Activated CD4-positive, alpha-beta T cell treated with anti-CD3 and anti-CD28 coated beads, Interleukin-2, amount 50 U/mL, for 1 hour (primary cell): ENCODE measurements around the gene RNF144B.
"Not testable (repeated sequence)": the region's sequence is repeated elsewhere in the genome, so short reads cannot be mapped to it uniquely, and the experiment has no call there.

ENCODE experiments used
- DNase-seq: peaks from one replicate; pipeline ENCODE4 v3.0.0-alpha.2; 2020

Gene RNF144B

DNA sequence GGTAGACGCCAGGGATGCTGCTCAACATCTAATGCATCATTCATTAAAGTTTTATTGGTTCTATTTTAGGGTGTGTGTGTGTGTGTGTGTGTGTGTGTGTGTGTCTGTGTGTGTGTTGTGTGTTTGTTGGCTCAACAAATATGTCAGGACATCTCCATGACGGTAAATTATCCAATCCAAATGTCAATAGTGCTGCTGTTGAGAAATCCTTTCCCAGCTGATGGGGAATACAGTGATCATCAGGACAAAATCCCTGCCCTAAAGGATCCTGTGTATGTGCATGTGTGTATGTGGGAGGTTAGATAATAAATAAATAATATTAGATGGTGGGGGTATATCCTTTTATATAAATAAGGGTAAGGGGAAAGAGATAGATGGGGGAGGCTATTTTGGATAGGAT is 59.6 kb downstream of the RNF144B start:
- DNase-seq = no peak

DNA sequence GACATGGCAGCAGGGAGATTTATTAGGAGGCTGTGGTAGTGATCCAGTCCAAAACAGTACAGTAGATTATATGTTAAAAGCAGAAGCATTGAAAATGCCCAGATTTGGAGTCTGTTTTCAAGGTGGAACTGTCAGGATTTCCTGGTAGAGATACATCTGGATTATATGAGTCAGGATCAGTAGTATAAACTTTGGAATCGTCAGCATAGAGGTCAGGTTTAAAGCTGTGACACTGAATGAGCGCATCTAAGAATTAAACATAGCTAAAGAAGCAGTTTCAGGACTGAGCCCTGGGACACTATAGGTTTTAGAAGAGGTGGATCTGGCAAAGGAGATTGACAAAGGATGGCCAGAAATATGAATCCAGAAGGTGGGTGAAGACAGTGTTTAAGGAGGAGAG is 60.4 kb downstream of the RNF144B start:
- no peak for DNase-seq

DNA sequence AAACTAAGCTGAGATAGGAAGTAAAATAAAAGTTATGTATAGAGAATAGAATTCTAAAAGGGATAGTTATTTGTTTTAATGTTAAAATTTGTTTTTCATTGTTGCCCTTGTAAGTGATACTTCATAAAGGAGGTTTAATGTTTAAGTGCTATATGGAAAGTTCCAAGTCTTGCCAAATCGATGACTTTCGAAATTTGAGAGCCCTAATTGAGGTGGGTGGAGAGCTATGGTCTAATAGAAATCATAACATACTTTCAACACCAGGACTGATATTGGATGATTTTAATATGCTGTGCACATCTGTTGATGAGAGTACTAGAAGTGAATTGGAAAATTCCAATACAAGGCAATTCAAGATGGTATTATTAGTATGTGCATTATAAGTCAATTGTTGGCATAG is 64.6 kb downstream of the RNF144B start:
- no peak for DNase-seq

DNA sequence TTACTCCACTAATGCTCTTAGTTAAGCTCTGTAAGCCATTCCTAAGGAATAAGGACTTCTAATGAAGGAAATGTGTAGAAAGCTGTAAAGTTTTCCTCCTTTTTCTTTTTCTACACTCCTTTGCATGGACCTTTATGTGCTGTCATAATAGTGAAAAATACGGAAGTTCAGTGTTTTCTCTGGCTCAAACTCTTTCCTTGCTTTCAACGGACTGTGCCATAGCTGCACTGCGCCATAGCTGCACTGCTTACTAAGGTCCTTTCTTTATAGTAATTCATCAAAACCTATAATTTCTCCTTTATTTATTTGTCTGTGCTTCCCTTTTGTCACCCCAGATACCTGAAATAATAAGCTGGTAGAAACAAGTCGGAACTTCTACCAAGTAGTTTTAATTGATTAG is 67.3 kb downstream of the RNF144B start:
- DNase-seq = no peak

DNA sequence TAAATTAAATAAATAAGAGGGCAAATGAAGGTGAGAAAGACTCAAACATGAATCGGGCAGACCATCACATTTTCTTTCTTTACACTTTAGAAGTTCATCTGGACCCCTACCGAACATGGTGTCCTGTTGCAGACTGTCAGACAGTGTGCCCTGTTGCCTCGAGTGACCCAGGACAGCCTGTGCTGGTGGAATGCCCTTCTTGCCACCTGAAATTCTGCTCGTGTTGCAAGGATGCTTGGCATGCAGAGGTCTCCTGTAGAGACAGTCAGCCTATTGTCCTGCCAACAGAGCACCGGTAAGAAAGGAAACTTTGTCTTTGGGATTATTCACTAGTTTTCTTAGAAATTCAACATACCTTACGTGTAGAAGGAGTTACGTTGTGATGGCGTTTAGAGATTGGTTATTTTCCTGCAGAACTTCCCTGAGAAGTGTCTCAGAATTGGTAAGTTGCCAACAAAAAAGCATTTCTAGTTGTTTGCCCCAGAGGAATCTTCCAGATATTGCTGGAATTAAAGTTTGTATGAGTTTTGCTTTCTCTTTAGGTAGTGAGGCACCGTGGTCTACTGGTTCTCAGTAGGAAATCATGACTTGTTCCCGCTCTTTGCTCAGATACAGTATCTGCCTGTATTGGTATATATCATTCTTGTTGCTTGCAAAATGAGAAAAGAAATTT is 70.1 kb downstream of the RNF144B start:
- no peak for DNase-seq

DNA sequence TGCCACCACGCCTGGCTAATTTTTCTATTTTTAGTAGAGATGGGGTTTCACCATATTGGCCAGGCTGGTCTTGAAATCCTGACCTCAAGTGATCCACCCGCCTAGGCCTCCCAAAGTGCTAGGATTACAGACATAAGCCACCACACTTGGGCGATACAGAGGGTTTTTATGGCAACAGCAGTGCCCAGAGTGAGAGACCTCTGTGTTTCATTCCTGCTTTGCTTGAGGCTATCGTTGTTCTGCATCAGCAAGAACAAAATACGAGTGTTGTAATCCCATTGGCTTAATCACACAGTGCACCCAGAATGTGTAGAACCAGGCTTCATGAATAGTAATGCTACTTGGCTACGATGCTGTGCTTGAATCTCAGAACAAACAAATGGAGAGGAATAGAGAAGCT is 70.9 kb downstream of the RNF144B start:
- DNase-seq = not testable (repeated sequence)

DNA sequence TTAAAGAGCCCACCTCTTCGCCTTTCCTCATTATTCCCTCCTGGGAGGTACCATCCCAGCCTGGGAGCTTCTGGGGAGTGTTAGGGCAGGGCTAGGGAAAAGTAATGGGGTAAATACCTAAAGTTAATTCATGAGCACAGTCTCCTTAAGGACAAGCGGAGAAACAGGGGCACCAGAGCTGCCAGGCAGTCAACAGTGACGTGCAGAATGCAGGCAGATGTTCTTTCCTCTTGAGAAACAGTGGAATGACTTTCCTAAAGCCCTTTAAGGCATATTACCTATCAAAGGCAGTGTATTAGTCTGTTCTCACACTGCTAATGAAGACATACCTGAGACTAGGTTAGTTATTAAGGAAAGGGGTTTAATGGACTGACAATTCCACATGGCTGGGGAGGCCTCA is 76.3 kb downstream of the RNF144B start:
- DNase-seq = no peak

DNA sequence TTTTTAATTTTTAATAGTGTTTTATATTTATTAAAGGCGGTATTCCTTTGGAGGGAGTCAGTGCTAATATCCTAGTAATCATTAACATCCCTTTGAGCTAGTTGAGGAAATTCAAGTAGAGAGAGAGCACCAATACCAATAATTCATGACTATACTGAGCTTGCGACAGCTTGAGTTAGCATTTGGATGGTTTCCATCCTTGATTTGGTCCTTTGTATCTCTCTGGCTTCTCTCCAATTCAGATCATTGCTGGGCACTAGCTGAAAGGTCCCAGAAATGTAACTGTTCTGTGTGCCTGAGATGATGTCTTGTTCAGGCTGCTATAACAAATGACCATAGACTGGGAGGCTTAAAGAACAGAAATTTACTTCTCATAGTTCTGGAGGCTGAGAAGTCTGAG is 77.0 kb downstream of the RNF144B start:
- DNase-seq = no peak

DNA sequence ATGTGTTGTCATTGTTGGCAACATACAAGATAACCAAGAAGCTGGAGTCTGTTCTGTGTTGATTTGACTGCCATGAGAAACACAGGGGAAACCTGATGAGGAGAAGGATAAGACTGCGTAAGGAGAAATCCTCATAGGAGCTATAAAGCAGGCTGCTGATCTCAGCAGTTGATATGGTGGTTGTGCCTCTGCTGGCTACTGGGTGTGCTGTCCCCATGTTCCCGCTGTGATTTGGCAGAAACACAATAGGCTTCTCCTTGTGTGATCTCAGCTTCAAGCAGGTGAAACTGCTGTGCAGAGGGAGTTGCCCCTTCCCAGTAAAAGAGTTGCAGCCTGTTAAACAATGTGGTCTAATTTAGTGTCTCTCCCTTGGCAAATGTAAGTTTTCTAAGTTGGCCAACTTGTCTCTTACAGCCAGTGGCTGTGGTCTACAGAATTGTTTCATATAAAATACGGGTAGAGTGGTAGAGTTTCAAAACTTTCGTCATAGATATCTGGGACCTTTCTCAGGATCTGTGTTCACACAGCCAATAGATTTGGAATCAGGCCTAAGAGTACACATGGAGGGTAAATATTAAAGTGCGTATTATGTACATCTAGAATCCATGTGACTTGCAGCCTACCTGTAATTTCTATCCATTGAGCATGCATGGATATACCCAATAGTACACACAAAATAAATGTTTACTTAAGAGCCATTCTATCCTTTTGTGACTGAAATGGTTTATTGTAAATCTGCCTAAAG is 78.4 kb downstream of the RNF144B start:
- DNase-seq = no peak

DNA sequence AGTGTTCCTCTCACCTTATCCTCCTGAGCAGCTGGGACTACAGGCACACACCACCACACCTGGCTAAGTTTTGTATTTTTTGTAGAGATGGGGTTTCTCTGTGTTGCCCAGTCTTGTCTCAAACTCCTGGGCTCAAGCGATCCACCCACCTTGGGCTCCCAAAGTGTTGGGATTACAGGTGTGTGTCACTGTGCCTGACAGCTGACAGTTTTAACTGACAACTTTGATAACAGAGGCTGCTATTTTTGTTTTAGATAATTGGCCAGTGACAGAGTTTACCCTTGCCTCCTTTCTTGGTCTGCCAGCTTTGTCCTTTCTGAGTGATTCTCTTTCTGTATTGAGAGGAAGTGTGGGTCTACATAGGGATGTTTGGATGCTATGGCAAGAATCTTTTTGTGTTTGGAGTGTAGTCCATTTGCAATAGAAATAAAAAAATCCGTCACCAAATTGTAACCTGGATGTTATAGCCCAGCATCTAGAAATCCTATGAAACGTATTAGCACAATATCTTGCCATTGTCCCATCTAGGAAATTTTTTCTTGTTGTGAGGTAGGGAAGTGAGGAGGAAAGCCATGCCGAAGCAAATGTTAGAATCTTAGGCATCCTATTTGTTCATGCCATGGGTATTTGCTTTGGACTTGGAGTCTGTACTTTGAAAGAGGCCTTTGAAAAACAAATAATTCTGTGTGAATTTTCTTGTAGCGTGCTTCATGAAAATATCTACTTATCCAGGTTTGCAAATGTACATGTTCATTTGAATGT is 80.8 kb downstream of the RNF144B start:
- no peak for DNase-seq

DNA sequence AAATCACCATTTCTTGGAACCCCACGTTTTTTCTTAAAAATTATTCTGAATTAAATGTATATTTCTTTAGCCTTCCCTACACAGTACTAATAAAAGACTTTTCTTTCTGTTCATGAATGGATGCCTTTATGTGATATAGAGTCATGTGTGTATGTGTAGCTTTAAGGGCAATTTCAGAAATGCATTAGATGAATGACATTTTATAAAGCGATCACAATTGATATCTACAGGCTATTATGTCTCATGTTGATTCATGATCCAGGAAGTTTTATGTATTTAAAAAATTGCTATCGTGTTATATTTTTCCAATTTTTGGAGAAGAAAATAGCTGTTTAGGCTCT is 81.3 kb downstream of the RNF144B start:
- no peak for DNase-seq

DNA sequence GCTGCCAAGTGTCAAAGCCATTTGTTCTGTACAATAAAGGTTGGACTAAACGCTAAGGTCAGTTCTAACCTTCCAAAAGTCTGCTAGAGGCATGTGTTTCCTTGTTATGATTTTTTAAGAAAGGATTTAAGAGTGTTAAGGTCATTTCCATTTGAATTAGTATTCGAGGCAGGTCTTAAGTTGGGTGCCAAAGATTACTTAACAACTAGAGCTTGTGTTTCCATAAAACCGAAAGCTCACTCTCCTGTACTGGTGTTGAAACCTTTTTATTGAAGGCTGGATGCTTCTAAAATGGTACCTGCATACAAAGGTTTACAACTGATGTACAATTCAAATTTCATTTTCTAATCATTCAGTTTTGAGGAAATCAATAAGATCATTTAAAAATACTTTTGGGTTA is 82.4 kb downstream of the RNF144B start:
- DNase-seq = no peak

DNA sequence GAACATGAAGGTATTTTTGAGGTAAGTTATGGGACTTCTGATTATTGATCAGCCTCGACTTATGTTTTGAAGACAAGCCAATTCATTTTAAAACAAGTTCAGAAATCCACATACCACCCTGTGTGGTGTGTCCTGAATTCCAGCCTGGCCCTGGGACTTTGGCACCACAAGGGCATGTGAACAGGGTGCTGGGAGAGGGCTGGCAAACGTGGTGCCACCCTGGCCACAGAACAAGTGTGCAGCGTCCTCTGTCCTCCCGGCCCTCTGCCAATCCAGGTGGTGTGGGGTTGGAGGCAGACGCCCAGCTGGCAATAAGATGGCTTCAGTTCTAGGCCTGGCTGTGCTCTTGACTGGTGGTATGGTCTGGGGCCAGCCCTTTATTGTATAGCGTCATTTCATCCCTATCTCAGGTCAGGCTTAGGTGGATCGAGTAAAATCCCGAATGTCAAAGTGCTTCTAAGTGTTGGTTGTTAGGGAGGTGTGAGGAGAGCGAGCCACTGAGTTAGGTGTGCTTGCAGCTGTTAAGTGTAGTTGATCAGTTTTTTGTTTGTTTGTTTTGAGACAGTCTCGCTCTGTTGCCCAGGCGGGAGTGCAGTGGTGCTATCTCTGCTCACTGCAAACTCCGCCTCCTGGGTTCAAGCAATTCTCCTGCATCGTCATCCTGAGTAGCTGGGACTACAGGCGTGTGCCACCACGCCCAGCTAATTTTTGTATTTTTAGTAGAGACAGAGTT is 84.2 kb downstream of the RNF144B start:
- DNase-seq = no peak

DNA sequence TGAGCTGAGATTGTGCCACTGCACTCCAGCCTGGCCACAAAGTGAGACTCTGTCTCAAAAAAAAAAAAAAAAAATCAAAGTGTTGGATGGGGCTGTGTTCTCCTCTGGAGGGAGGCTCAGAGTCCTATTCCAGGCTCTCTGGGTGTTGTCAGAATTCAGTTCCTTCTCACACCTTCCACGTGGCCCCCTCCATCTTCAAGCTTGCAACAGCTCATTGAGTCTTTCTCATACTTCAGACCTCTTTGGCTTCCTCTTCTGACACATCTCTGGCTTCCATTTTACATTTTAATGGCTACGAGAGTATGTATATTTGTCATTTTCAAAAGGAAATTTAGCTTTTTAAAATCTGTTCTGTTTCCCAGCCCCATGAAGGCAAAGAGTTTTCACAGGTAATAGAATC is 85.8 kb downstream of the RNF144B start:
- DNase-seq = no peak

DNA sequence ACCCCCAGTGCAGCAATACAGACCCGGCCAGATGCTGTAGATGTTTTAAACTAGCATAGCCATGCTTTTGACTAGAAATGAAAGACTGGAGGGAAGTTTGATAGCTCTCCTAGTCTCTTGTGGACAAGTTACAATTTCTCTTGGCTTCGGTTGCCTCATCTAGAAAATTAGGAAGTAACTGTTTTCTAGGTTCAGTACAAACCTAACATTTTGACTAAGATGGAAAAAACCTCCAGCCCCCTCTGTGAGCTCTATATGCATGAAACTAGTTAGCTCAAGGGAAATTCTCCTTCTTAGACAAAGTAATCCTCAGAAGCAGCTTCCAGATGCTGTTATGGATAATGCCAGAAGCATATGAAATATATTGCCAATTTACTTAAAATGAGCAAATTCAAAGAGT is 86.6 kb downstream of the RNF144B start:
- DNase-seq = no peak

DNA sequence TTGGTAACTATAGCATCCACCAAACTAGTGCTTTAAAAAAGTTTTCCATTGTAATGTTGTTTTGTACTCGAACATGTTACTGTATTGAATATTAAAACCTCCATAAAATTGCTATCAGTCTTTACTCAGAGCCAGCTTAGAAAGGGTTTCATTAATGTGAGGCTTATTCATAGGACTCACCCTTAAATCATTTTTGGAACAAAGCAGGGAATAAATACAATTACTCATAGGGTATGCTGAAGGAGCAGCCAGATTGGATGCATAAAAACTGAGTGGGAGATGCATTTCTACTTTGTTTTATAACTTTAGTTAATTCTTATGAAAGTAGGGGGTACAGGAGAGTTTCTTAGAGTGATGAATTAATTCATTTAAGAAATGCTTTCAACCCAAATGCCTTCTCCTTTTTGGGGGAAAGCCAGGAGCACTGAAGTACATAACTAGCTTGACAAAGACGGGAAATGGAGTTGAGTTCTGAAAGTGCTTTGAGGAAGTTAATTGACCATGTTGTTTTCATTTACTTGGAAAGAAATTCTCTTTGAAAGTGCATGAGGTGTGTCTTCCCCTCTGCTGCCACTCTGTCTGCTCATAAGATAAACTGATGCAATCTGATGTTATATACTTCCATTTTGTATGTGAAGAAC is 90.3 kb downstream of the RNF144B start:
- DNase-seq = no peak

DNA sequence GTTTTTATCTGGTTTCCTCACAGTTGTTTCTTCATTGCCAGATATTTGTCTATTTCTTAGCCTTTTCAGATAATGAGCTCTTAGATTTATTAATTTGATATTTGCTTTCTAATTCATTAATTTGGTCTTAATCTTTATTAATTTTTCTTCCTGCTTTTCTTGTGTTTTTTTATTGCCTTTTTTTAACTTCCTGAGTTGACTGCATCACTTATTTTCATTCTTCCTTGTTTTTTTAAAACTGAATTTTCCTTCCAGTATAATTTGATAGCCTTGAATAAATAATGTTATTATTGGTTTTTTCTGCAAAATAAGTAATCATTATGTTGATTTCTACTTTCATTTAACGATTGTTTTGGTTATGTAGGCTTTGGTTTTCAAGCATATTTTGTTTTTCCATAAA is 91.5 kb downstream of the RNF144B start:
- no peak for DNase-seq

DNA sequence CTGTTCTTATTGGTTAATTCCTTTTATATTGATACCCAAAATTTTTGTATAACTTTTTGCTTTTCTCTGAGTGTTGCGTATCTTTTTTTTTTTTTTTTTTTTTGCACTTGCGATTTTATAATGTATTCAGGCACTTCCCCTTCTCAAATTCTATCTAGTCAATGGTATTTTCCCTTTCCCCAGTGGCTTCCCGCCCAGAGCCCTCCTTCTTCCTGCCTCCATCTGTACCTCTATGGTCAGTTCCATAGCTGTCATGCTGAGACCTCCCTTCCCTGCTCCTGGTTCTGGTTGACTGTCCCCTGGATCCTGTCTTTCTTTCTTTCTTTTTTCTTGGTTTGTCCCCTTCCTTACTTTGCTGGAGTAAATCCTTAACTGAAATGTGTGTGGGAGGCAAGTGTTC is 94.7 kb downstream of the RNF144B start:
- no peak for DNase-seq

DNA sequence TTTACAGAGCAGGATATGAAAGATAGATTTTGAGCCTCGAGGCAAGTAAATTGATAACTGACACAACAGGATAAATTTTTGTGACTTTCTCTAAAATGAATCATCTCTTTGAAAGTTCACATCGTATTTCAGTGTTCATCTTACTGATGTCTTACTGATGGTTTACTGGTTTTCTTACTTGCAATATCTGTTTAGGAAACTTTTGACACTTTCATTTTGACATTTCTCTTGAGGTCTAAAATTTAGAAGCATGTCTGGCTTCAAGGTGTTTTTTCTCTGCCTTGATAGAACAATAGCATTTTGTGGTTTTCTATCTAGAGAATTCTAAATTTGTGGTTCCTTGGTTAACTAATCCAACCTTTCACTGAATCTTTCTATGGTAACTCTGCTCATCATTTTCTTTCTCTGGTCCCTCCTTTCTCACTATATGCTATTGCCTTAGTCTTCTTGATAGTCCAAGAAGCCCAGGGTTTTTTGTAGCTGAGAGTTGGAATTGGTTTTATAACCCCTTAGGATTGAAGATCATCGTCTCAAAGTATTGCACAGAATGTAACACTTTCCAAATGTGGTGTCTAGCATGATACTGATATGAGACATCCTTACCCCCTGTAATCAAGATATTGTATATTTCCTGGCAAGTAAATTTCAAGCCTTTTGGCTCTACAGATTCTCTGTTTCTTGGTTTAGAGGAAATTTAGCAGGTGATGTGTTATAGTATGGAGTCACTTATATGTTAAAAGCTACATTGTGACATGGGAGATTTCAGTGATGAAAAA is 98.7 kb downstream of the RNF144B start:
- DNase-seq = no peak

DNA sequence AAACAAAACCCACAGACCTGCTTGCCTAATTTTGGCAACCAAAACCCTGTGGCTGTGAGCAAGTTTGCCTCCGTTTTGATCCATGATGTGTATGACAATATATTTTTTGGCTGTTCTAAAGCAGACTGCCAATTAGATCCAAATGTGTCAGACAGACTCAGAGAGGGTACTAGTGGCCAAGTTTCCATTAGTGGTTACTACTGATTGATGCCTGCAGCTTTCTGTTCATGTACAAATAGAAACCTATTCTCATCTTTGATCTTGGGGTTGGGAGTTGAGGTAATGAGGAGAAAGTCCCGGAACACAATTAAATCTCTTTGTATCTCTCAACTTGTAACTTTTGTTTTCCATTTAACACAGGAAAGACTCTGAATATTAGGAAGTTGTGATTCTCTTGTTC is 100.9 kb downstream of the RNF144B start:
- no peak for DNase-seq

DNA sequence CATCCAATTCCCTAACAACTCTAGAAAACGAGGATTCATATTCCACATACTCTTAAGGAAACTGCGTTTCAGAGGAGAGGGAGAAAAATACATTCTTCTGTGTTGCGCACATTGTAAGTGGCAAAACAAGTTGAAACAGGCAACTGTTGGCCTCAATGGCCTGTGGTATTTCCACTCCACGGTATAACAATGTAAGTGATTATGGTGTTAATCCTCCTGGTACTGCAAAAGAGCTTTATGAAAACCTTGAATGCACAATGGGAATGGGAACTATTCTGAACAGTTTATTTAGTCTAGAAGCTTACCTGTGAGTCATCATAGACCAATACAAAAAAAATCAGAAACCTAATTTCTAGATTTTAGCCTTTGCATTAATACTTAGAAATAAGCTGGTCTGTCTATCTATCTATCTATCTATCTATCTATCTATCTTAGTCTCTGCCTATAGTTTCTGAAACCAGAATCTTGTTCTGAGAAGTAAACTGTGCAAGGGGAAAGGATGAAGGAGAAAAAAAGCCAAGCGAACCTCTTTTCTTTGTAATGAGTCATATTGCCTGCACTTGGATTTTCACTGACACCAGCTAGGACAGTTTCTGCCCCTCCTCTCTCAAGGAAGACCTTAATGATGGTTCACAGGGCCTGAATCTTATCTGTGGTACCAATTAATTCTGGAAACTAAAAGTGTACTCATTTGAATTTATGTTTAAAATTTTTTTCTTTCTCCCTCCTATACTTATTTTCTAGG is 101.5 kb downstream of the RNF144B start:
- DNase-seq = no peak
